ENCODE data around the gene RPTOR. TPM values are rescaled to one million over a fixed set of nuclear protein-coding genes. Genes with fewer than 3 reads are reported as not detected.

RPTOR gene
- total RNA-seq, 1 experiment from 2014 or later: 27.0 TPM

DNA sequence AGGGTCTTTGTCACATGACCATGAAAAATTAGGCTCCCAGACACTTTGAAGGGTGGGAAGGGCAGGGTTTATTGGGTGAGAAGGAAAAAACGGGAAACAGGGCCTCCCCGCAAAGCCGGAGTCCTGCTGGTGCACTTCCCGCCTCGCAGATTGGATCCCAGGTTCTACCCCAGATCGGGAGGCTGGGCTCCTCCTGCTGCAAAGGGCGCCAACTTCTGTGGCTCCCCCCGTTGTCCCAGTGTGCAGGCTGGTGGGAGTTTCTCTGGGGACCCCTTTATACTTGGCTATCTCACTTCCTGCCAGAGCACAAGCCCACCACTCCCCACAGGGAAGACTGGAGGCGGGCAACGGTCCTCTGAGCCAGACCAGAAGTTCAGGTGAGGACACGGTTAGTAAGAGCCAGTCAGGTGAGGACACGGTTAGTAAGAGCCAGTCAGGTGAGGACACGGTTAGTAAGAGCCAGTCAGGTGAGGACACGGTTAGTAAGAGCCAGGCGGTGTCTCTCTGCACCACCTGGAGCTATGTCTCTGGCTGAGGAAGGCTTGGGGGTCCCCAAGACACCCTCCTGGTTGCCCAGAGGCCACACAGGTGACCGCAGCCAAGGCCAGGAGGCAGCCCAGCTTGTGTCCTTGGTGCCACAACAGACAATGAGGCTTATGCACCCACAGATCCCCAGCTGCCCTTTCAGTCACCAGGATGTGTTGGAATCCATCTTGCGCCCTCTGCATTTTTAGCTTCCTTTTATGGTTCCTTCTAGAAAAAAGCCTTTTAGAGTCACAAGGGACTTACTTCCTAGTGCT lies 398.9 kb downstream of the RPTOR start:
- H3K27ac ChIP-seq: no peak overlapping the region
- H3K9me3 ChIP-seq (replicated peaks): no peaks in the 10 kb centered on the region
- no peak for DNase-seq (ENCODE audit: low read depth in 1 of 2, low spot score in 2 of 2)
- peaks cover 55% of the 10 kb centered on the region for H3K36me3 ChIP-seq
- no peaks in the 10 kb centered on the region for H3K4me1 ChIP-seq (replicated peaks)
- H3K4me3 ChIP-seq: no peak overlapping the region
- no peaks in the 10 kb centered on the region for H3K27me3 ChIP-seq (replicated peaks)

DNA sequence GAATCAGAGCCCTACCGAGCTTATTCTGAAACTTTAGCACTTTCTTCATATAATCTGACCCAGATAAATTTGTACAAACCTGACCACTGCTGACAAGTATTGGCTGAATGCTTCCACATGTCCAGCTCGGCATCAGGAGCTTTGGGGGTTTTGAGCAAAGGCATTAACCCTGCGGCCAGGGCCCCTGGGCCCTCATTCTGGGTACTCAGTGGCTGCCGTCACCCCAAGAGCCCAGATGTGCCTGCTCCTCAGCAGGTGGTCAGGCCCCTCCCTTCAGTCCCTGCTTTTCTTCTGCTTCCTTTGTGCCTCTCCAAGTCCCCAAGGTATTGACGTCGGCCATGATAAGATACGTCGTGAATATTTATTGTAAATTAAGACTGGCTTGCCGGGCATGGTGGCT lies 399.7 kb downstream of the RPTOR start:
- no peak overlapping the region for H3K27ac ChIP-seq
- H3K27me3 ChIP-seq (replicated peaks): no peaks in the 10 kb centered on the region
- DNase-seq (ENCODE audit: low read depth in 1 of 2, low spot score in 2 of 2): no peak
- no peaks in the 10 kb centered on the region for H3K4me1 ChIP-seq (replicated peaks)
- no peaks in the 10 kb centered on the region for H3K9me3 ChIP-seq (replicated peaks)
- peaks cover 60% of the 10 kb centered on the region for H3K36me3 ChIP-seq
- H3K4me3 ChIP-seq: no peak overlapping the region

DNA sequence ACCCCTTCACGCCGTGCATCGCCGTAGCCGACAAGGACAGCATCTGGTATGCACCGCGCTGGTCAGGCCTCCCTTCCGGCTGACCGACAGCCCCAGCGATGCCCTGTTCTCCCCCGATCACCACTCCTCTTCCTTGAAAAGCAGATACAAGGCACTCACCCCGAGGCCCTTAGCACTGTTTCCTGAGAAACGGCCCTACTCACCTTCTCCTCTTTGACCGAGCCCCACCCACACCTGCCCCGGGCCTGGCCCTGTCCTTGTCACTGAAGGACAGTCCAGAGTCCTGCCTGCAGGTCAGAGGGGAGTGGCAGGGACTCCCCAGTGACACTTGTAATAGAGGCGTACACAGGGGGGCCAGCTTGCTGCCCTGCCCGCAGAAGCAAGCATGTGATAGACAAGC lies 401.1 kb downstream of the RPTOR start:
- no peak for DNase-seq (ENCODE audit: low read depth in 1 of 2, low spot score in 2 of 2)
- Histone ChIP-seq H3K4me3 (no peak overlapping the region), H3K4me1 (replicated peaks) (no peaks in the 10 kb centered on the region), H3K27ac (no peak overlapping the region), H3K36me3 (peaks cover 60% of the 10 kb centered on the region), H3K27me3 (replicated peaks) (no peaks in the 10 kb centered on the region), H3K9me3 (replicated peaks) (no peaks in the 10 kb centered on the region)

DNA sequence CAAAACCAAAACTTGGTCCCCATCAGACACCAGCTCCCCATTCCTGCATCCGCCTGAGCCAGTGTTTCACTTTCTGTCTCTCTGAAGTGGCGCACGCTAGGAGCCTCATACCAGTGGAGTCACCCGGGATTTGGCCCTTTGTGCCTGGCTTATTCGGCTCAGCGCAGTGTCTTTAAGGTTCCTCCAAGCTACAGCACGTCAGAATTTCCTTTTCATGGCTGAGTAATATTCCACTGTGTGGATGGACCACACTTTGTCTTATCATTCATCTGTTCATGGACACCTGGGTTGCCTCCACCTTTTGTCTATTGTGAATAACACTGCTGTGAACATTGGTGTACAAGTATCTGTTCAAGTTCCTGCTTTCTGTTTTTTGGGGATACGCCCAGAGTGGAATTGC lies 401.8 kb downstream of the RPTOR start:
- peaks cover 64% of the 10 kb centered on the region for H3K36me3 ChIP-seq
- DNase-seq (ENCODE audit: low read depth in 1 of 2, low spot score in 2 of 2): no peak

DNA sequence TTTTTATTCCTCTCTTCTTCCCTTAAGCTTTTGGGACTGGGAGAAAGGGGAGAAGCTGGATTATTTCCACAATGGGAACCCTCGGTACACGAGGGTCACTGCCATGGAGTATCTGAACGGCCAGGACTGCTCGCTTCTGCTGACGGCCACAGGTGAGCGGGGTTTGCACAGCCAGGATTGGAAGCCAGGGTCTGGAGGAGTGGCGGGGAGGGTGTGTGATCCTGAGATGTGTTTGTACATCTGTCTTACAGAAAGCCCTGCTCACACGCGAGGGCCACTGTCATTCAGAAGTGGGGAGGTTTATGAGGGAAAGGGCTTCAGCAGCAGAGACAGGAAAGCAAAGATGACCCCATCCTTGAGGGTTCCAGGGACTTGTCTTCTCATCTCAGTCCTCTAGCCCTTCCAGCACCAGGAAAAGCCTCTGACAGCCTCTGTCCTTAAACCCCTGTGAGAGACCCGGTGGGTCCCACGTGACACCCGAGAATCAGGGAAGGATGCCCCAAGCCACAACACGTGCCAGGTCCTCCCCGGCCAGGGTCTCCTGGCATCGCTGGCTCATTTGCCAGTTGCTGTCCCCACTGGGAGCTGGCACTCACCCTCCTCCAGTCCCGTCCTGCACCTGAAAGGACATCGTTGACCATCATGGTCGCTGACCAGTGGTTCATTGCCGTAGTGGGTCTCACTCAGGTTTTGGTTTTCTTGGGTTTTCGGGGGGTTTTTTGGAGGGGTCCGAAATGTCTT lies 402.7 kb downstream of the RPTOR start:
- no peak overlapping the region for H3K4me3 ChIP-seq
- no peak overlapping the region for H3K27ac ChIP-seq
- no peaks in the 10 kb centered on the region for H3K4me1 ChIP-seq (replicated peaks)
- DNase-seq (ENCODE audit: low read depth in 1 of 2, low spot score in 2 of 2): no peak
- peaks cover 68% of the 10 kb centered on the region for H3K36me3 ChIP-seq
- H3K9me3 ChIP-seq (replicated peaks): no peaks in the 10 kb centered on the region
- H3K27me3 ChIP-seq (replicated peaks): no peaks in the 10 kb centered on the region

More for the DNA sequence above, 401.8 kb downstream of the RPTOR start:
- Histone ChIP-seq H3K27ac (no peak overlapping the region), H3K9me3 (replicated peaks) (no peaks in the 10 kb centered on the region), H3K4me1 (replicated peaks) (no peaks in the 10 kb centered on the region), H3K4me3 (no peak overlapping the region), H3K27me3 (replicated peaks) (no peaks in the 10 kb centered on the region)

DNA sequence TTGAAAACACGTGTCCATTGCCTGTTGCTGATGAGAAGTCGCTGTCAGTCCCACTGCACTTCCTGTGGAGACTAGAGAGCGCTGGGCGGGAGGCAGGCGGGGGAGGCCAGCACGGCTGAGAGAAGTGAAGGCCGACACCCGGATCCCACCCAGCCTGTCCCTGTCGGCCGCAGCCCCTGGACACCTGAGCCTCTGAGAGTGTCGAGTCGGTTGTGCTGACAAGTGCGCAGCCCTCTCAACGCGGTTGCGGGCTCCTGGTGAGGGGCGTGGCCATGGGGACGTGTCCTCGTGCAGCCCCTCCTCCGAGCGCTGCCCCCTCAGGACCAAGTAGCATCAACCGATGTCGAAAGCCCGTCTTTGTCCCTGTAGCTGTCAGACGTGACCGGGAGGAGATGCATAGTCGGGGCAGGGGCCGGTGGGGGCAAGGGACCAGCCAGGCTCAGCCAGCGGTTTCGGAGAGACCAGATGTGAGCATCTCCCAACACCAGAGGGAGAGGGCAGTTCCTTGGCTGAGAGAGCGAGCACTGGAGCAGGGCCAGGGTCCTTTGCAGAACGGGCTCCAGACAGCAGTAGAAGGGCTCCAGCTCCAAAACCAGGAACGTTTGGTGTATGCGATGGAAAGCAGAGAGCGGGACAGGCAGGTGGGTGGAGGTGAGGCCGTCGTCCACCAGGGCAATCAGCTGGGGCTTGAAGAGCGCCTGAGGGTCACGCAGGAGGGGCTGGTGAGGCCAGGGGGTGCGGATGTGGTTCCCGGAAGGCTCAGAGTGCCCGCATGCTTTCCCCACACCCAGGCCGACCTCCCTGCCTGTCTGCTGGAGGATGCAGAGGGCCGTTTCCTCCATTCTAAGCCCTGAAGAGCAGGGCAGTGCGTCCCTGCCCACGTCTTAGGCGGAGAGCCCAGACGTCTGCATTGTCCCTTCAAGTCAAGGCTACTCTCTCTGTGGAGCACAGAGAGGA lies 403.7 kb downstream of the RPTOR start:
- no peak for DNase-seq (ENCODE audit: low read depth in 1 of 2, low spot score in 2 of 2)
- H3K9me3 ChIP-seq (replicated peaks): no peaks in the 10 kb centered on the region
- H3K4me1 ChIP-seq (replicated peaks): no peaks in the 10 kb centered on the region
- no peak overlapping the region for H3K27ac ChIP-seq
- H3K4me3 ChIP-seq: no peak overlapping the region
- H3K36me3 ChIP-seq: peaks cover 63% of the 10 kb centered on the region
- no peaks in the 10 kb centered on the region for H3K27me3 ChIP-seq (replicated peaks)

DNA sequence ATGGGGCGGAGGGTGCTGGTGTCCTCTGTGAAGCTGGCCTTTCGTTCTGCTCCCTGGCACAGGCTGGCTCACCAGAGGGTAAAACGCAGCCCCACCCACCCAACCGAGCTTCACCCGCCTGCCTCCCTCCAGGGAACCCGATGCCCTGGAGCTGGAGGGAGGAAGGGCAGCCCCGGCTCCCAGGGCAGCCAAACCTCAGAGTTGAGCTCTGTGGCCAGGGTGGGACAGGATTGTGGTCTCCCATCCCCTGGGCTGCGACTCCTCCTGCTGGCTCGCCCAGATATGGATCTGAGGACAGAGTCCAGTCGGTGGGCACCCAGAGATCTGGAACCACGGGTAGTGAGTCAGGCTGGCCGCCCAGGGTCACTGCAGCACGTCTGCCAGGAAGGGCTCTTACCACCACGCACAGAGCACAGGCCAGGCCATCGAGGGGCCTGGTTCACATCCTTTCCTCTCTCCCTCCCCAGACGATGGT lies 404.4 kb downstream of the RPTOR start:
- peaks cover 61% of the 10 kb centered on the region for H3K36me3 ChIP-seq
- H3K4me1 ChIP-seq (replicated peaks): no peaks in the 10 kb centered on the region
- H3K27ac ChIP-seq: no peak overlapping the region
- DNase-seq (ENCODE audit: low read depth in 1 of 2, low spot score in 2 of 2): no peak
- H3K4me3 ChIP-seq: no peak overlapping the region
- H3K27me3 ChIP-seq (replicated peaks): no peaks in the 10 kb centered on the region
- H3K9me3 ChIP-seq (replicated peaks): no peaks in the 10 kb centered on the region

DNA sequence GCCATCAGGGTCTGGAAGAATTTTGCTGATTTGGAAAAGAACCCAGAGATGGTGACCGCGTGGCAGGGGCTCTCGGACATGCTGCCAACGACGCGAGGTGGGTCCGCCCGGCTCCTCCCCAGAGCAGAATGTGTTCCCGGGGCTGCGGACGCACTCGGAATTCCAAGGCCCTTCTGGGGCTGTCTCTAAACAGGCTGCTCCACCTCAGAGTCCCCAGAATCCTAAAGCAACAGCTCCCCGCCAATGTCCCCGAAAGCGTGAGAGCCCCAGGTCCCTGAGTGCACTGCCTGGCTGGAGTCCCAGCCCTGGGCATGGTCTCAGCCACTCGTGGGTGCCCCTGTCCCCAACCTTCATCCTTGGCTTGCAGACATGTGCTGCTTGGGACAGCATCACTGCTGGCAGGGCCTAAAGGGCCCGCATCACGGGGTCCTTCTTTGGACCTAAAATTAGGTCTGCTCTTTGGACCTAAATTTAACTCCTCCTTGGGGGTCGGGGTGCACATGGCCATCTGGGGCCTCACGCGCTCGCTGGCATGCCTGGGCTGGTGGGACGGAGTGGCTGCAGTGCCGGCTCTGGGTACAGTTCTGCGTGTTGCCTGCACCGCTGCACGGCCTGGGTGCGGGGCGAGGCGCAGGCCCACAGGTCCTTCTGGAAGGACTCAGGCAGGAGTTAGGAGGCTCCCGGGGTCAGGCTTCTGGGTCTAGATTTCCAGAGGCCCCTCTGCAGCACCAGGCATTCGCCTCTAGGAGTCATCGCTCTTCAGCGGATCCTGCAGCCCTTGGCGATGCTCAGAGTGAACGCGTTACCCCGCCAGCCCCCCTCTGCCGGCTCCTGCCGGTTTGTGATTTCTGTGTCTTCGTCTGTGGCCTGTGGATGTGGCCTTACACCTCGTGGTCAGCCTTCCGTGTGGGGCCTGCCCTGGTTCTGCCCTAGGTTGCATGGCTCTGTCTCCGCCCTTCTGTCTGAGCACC lies 405.1 kb downstream of the RPTOR start:
- Histone ChIP-seq H3K4me3 (no peak overlapping the region), H3K9me3 (replicated peaks) (no peaks in the 10 kb centered on the region), H3K27me3 (replicated peaks) (no peaks in the 10 kb centered on the region), H3K27ac (no peak overlapping the region), H3K4me1 (replicated peaks) (no peaks in the 10 kb centered on the region), H3K36me3 (peaks cover 57% of the 10 kb centered on the region)
- DNase-seq (ENCODE audit: low read depth in 1 of 2, low spot score in 2 of 2): no peak

DNA sequence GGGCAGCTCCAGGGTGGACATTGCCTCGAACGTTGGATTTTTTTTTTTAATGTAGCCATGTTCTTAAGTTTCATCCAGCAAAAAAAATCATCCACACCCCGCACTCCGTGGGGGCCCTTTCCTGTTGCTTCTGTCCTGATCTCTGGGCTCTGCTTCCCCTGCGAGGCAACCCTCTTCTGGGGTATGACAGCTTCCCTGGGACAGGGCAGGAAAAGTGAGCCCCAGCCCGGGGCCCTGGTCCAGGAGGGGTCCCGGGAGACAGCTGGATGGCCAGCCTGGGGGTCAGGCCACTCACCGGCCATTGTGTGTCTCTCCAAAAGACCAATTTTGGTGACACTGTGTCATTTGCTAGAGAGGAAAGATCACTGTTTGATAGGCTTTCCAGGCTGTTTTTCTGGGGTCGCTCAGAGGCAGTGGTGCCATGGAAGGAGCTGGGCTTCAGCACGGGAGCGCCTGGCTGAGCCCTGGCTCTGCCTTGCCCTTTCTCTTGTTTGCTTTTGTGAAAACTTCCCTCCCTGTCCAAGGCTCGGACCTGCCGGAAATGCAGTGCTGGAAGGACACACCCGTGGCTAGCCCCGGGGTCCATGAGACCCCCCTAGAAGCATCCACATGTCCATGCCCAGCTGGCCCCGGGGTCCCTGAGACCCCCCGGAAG lies 406.0 kb downstream of the RPTOR start:
- no peak for DNase-seq (ENCODE audit: low read depth in 1 of 2, low spot score in 2 of 2)
- no peak overlapping the region for H3K4me3 ChIP-seq

DNA sequence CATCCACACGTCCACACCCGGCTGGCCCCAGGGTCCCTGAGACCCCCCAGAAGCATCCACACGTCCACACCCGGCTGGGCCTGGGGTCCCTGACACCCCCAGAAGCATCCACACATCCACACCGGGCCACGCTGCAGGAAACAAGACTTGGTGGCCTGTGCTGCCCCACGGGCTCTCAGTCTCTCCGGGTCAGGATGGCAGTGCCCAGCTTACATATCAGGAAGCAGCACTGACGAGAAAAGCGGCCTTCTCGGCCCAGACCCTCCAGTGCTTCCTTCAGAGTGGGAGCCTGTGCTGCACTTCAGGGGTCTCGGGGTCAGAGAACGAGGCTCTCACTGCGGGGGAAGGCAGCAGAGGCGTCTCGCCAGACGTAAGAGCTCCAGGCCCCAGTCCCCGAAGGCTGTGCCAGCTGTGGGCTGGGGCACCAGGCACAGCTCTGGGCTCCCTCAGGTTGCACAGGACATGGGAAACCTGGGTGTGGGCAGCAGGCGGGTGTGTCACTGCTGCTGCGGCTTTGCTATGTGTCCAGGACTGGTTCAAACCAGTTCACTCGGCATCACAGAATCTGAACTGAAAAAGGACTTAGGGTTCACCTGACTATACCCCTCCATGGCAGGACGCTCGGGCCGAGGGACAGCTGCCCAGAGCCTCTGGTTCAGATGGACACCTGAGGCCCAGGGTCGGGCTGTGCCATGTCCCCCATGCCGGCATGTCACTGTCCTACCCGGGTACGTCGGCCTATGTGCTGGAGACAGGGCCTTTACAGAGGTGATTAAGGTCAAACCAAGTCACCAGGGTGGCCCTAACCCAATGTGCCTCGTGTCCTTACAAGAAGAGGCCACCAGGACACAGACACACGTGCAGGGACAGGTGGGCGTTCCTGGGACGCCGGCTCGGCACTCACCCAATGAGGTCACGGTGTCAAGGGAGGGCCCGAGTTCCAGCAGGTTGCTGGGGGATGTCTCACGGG lies 406.8 kb downstream of the RPTOR start:
- no peaks in the 10 kb centered on the region for H3K9me3 ChIP-seq (replicated peaks)
- DNase-seq (ENCODE audit: low read depth in 1 of 2, low spot score in 2 of 2): no peak
- no peaks in the 10 kb centered on the region for H3K27me3 ChIP-seq (replicated peaks)
- no peaks in the 10 kb centered on the region for H3K4me1 ChIP-seq (replicated peaks)
- H3K27ac ChIP-seq: no peak overlapping the region
- H3K4me3 ChIP-seq: no peak overlapping the region
- peaks cover 50% of the 10 kb centered on the region for H3K36me3 ChIP-seq

More for the DNA sequence above, 406.0 kb downstream of the RPTOR start:
- Histone ChIP-seq H3K27me3 (replicated peaks) (no peaks in the 10 kb centered on the region), H3K4me1 (replicated peaks) (no peaks in the 10 kb centered on the region), H3K9me3 (replicated peaks) (no peaks in the 10 kb centered on the region), H3K27ac (no peak overlapping the region), H3K36me3 (peaks cover 56% of the 10 kb centered on the region)

DNA sequence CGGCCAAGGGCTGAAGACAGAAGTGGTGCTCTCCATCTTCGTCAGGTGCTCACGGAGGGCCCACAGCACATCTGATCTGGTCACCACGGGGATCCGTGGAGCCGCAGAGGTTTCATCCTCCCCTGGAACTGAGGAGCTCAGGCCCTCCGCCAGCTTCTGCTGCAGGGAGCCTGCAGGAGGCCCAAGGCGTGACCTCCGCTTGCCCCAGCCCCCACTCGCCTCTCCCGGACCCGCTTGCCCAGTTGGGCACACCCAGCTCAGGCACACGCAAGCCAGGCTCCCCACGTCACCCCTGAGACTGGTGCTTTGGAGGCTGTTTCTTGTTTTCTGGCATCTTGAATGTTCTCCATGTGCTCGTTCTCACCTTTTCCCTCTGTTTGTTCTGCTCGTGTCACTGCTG lies 407.7 kb downstream of the RPTOR start:
- Histone ChIP-seq H3K4me3 (no peak overlapping the region), H3K27me3 (replicated peaks) (no peaks in the 10 kb centered on the region), H3K36me3 (peaks cover 45% of the 10 kb centered on the region), H3K9me3 (replicated peaks) (no peaks in the 10 kb centered on the region), H3K4me1 (replicated peaks) (no peaks in the 10 kb centered on the region), H3K27ac (no peak overlapping the region)
- DNase-seq (ENCODE audit: low read depth in 1 of 2, low spot score in 2 of 2): no peak

Data from SJSA1 (cell line).